Activated CD4-positive, CD25-positive, alpha-beta regulatory T cell (primary cell): ENCODE measurements around the gene GALNT16.
"Not testable (repeated sequence)": the region's sequence is repeated elsewhere in the genome, so short reads cannot be mapped to it uniquely, and the experiment has no call there.

Experiments
- DNase-seq, 4 experiments: peaks; one replicate each; lab custom pipeline; 2025; lab: John Stamatoyannopoulos, UW

Gene GALNT16

DNA sequence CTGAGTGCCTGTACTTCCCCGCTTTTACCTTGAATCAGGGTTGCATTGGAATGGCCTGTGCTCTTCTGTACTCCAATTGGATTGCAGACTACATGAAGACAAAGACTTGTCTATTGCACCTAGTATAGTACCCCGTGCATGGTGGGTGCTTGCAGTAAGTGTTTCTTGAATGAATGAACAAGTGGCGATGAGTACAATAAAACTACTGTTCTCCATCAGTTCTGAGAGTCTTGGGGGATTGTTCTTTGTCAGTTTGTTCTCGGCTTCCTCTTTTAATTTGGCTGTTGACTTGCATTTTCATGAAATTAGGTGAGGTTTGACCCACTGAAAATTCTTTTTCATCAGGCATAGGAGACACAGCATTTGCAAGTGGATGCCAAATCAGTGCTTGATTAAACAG lies 104.0 kb downstream of the GALNT16 start:
- no peak for DNase-seq

DNA sequence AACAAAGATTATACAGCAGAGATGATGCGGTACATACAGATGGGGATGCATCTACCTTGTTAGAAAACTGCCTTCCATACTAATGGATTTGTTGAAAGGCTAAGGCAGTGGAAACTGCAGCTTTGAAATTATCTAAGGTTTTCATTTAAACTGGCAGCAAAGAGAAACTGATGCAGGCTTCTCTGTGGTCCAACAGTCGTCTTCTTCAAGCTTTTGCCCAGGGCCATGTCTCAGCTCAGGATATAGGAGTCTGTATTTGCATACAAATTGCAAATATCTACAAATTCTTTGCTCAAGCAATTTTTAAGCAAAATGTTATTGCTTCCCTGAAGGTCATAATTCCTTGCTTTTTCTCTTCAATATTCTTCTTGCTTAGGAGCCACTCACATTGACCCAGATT lies 104.4 kb downstream of the GALNT16 start:
- no peak for DNase-seq

DNA sequence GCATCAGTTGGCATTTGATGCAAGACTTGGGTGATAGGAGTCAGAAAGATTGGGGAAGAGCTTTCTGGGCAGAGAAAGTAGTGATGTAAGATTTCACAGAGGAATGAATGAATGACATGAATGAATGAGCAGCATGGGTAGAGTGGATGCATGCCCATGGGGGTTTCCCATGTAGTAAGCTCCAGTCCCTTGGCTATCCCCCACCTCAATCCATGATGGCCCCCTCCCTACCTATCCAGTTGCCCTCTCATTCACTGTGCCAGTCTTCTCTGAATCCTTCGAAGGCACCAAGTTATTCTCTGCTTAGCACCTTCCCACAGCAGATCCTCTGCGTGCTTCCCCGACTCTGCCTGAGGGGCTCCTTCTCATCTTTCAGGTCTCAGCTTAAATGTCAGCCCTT lies 106.1 kb downstream of the GALNT16 start:
- no peak for DNase-seq

DNA sequence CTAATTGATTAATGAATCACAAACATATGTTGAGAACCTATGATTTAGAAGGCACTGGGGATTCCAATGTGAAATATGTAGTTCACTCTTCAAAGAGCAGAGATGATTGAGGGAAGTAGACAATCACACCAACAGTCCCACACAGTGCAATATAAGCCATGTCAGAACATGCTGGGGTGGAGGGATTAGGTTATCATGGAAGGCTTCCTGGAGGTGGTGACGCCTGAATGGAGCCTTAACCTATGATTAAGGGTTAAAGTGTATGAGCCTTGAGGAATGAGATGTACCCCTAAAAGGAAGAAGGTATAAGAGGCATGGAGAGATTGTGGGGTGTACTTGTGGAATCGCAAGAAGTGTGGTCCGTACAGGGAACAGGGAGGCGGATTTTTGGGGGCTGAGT lies 106.8 kb downstream of the GALNT16 start:
- no peak for DNase-seq

DNA sequence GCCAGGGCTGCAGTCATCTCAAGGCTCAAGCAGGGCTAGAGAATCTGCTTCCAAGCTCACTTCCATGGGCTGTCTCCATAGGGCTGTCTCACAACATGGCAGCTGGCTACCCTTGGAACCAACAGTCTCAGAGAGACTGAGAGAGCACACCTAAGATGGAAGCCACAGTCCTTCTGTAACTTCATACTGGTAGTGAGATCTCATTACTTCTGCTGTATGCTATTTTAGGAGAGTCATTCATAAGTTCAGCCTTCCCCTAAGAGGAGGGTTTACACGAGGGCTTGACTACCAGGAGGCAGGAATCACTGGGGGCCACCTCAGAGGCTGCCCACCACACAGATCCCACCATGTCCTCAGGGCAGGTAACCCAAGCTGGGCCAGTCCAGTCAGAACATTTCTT lies 108.4 kb downstream of the GALNT16 start:
- DNase-seq = no peak

DNA sequence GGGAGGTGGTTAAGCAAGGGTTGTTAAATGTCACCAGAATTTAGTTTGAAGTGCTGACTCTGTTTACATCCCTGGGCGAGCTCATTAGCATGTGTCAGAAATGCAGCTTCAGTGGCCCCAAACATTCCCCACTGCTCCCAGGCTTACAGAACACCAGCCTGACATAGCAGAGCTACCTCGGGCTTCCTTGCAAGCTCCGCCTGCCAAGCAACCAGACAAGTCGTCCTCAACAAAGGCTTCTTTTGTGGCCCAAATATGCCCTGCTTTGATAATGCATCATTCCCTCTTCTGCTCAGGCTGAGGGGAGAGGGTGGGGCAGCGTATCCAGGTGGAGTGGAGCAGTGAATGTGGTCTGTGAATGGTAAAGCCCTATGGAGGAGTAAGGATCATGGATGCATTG lies 110.1 kb downstream of the GALNT16 start:
- DNase-seq = no peak

DNA sequence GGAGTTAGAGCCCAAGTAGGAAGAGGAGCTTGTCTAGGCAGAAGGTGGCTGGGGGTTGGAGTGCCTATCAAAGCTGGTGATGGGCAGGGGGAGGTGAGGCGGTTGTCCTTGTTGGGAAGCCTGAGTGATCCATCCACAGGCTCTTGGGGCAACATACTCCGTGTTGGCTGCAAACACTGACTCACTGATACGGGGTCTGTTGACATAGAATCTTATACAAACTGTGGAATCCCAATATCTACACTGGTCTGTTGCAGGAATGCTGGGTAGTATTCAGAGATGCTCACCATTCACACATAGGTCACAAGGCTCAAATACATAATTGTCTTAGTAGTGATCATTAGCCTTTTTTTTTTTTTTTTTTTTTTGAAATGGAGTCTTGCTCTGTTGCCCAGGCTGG lies 112.2 kb downstream of the GALNT16 start:
- no peak for DNase-seq

DNA sequence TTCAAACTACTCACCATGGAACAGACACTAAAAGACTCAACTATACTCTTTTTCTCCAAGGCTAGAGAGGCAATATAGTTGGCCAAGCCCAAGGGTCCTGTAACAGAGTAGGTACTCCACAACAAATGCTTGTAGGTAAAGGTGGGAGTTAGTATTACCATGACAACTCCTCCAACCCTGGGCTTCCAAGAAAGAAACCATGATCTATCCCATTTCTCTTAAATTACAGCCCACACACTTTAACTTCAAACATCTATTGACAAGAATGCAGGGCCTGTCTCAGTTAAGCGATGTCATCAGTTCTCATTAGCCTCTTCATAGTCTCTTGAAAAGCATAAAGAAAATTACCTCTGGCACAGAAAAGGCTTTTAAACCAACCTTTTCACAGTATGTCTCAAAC lies 113.1 kb downstream of the GALNT16 start:
- no peak for DNase-seq

DNA sequence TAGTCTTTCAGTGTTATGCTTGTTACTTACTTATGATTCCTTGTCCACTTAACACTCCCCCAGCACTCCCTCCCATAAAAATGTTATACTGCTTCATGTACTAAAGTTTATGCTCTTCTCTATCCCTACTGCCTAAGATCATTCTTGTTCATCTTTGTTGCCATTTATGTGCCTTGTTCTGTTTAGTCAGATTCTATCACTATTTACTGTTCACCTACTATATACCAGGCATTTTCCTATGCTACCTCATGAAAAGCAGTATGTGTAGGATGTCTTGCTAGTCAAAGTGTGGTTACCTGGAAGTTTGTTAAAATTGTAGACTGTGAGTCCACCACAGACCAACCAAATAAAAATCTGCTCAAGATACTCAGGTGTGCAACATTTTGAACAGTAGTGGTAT lies 114.3 kb downstream of the GALNT16 start:
- DNase-seq = no peak

DNA sequence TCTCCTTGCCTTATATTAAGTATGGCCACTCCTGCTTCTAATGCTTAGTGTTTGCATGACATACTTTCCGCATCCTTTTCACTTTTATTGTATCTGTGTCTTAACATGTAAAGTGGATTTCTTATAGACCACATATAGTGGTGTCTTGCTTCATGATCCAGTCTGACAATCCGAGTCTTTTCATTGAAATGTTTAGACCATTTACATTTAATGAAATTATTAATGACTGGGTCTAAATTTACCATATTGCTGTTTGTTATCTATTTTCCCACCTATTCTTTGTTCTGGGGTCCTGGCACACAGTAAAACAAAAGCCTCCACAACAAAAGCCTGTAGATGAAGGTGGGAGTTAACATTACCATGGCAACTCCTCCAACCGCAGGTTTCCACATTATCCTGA lies 115.2 kb downstream of the GALNT16 start:
- no peak for DNase-seq

DNA sequence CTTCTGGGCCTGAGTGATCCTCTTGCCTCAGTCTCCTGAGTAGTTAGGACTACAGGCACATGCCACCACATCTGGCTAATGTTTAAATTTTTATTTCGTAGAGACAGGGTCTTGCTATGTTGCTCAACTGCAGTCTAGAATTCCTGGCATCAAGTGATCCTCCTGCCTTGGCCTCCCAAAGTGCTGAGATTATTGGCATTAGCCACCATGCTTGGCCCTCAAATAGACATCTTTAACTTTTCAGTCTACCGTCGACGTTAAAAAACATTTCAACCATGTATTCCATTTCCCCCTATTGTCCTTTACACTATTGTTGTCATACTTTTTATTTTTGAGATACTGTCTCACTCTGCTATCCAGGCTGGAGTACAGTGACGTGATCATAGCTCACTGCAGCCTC lies 115.8 kb downstream of the GALNT16 start:
- no peak for DNase-seq

DNA sequence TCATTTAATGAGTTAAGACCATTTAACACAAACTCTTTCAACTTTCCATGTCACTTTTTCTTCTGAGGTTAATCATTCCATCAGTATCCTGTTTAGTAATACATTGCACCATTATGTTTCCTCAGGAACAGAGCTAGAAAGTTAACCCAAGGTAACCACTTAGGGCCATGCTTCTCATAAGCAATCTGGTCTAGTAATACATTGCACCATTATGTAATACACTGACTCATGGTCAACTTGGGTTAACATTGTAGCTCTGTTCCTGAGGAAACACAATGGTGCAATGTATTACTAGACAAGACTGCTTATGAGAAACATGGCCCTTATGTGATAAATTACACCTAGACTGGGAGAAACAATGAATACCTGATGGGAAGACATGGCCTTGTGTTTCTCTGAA lies 116.5 kb downstream of the GALNT16 start:
- DNase-seq = no peak

DNA sequence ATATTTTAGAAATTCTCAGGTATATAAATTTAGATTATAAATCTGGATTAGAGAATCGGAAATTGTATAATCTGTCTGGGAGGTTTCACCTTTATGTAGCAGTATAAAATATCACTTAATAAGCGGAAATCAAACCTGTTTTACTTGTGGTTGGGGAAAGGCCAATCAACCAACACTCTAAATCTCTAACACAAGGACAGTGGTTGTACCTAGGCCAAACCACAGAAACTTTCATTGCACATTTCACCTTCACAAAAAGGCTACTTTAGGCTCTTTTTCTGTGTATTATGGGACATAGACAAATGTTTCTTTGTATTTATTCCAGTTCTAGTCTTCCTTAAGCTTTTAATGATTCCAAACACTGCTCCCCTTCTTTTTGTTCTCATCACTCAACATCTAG lies 118.3 kb downstream of the GALNT16 start:
- DNase-seq = no peak

DNA sequence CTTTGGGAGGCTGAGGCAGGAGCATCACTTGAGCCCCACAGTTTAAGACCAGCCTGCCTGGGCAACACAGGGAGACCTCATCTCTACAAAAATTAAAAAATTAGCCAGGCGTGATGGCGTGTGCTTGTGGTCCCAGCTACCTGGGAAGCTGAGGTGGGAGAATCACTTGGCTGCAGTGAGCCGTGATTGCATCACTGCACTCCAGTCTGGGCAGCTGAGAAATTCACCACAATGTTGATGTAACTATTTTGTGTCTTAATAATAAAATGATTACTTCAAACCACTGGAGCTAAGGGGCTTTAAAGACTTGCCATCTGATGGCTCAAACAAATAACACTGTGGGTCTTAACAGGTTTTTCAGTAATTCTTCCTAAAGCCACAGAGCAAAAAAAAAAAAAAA lies 127.4 kb downstream of the GALNT16 start:
- no peak for DNase-seq

DNA sequence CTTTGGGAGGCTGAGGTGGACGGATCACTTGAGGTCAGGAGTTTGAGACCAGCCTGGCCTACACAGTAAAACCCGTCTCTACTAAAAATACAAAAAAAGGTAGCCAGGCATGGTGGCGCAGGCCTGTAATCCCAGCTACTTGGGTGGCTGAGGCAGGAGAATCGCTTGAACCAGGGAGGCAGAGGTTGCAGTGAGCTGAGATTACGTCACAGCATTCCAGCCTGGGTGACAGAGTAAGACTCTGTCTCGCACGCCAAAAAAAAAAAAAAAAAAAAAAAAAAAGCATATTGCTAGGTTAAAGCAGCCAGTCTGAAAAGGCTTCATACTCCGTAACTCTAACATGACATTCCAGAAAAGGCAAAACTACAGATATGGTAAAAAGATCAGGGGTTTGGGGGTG lies 131.4 kb downstream of the GALNT16 start:
- DNase-seq = not testable (repeated sequence)

DNA sequence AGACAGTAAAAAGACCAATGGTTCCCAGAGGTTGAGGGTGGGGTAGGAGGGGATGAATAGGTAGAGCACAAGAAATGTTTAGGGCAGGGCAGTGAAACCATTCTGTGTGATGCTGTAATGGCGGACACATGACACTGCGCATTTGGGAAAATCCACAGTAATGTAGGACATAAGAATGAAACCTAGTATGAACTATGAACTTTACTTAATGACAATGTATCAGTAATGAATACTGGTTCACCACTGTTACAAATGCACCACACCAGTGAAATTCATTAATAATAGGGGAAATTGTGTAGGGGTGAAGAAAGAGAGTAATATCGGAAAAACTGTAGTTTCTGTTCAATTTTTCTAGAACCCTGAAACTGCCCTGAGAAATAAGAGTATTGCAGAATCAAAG lies 132.5 kb downstream of the GALNT16 start:
- DNase-seq = no peak

DNA sequence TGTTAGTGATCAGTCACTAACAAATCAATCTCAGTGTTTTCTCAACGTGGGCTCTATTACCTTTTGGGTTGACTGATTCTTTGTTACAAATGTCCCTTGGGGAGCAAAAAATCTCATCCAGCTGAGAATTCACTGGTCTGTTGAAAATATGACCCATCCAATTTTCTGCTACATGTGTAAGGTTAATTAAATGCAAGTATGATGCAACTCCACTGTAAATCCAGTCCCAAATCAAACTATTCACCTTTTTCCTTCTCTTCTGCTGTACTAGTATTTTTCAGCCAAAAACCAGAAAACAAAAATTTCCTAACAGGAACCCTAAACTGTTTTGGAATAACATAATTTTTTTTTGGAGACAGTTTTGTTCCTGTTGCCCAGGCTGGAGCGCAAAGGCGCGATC lies 136.0 kb downstream of the GALNT16 start:
- no peak for DNase-seq

DNA sequence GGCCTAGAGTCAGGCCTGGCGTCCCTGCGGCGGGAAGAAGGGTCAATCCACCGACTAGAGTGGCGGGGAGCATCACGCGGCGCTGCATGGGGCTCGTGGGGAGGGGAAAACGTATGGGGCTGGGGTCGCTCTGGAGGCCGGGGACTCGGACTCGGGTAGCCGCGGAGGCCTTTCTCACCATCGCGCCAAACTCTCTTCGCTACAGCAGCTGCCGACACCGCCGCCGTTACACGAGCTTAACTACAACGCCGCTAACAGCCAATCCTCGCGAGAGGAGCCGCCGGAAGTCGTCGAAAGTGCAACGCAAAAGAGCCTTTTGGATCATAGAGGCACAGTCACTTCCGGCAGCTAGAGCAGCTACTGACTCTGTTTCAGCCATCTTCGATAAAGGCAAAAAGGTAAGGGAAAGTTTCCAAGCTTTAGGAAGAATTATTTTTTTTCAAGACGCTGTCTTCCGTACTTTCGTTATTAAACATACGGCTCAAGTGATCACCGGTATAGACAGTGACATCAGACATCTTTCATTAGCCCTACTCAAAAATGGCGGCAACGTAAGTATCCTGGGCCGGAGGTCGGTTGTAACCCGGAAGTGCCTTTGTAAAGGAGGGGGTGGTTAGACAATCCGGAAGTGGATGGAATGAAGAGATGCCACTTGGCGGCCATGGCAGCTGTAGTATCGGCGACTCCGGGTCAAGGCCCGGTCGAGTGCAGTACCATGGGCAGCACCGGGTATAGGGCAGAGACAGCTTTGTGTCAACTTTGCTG lies 138.3 kb downstream of the GALNT16 start, which contains the start of the genes ERH and SLC39A9:
ERH (minus strand) TSS at position 247 of the 765 bp plus-strand sequence; CDS start at position 181, 66 bp downstream.
SLC39A9 (plus strand) TSS at position 640 of the 765 bp plus-strand sequence. CDS start 678 bp downstream, outside the sequence.
- DNase-seq = peak; percentile 75 to 86 (median 83)

DNA sequence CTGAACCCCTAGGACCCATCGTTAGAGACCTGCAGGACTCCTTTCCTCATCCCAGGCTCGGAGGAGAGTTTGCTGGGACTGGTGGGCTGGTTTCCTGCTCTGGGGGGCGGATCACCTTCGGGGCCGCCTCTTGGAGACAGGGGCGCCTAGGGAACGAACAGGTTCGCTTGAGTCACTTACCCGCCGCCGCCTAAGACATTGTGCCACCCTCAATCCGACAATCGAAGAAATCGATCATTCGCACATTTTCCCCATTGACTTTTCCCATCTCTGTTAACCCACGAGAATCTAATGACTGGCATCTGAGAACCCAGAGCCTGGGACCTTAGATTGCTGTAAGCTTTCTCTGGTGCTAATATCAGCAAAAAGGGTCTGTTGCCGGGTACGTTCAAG lies 138.9 kb downstream of the GALNT16 start:
- DNase-seq = no peak

DNA sequence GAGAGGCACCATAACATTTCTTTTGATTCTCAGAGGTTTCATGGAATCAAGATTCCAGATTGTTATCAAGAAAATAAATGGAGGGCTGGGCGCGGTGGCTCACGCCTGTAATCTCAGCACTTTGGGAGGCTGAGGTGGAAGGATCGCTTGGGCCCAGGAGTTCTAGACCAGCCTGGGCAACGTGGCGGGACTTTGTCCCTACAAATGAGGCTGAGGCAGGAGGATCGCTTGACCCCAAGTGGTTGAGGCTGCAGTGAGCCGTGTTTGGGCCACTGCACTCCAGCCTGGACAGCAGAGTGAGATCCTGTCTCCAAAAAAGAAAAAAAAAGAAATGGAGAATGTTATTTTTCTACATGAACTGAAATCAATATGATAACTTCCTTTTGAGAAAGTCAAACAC lies 139.8 kb downstream of the GALNT16 start:
- no peak for DNase-seq

DNA sequence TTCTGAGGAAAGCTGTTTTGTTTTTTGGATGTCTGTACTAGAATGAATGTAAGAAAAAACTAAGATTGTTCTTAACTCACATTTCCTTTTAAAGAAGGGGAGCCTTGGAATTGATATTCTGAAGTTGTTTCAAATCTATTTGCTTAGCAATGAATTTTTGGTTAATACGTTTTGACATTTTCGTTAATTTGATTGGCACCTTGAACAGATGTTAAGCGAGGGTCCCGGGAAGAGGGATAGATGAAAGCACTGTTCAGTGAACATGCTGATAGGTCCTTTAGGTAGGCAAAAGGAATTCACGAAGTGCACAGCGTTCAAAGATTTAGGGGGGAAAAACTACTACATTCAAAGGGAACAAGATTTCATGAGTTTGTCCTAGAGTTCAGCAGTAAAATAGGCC lies 140.2 kb downstream of the GALNT16 start:
- no peak for DNase-seq

DNA sequence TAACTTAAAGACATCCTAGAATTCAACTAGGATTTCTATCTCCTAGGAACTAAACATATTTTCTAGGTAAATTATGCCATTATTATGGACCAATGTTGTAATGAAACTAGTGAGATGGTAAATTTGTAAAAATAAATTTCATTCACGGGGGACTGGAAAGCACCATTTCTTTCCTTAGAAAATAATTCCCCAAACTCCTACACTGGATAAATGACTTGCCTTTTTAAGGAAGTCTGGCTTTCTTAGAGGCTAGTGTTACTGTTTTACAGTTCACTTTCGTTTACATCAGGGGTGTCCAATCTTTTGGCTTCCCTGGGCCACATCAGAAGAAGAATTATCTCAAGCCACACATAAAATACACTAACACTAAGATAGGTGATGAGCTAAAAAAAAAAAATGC lies 141.9 kb downstream of the GALNT16 start:
- no peak for DNase-seq

DNA sequence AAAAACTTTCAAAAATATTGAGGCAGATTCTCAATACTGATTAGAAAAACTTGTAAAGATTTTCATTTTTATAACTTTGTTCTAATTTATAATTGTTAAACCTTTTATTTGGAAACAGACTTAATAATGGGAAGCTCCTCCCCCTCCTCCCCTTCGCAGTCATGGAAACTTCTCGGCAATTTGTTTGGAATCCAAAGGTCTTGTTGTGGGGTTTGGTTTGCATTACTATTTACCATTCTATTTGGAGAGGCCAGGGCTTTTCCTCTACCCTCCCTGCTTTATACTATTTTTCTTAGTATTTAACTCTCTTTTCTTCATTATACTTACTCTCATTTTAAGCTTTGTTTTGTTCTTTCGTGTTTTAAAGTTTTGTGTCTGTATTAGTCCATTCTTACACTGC lies 144.5 kb downstream of the GALNT16 start:
- DNase-seq = no peak

DNA sequence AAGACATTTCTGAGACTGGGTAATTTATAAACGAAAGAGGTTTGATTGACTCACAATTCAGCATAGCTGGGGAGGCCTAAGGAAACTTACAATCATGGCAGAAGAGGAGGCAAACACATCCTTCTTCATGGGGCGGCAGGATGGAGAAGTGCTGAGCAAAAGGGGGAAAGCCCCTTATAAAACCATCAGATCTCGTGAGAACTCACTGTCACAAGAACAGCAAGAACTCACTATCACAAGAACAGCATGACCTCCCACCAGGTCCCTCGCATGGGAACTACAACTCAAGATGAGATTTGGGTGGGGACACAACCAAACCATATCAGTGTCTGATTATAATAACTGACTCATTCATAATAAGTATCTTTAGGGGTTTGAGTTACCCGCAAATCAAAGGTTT lies 144.9 kb downstream of the GALNT16 start:
- DNase-seq = no peak
